GM13976 (cell line): Measurements from ENCODE around the gene UCHL3.
A peak's percentile ranks its signal among the peaks of the same experiment; 100 is the strongest.

Source experiments
- DNase-seq: peaks from one replicate; pipeline ENCODE4 v3.0.0; 2012; ENCODE audit warnings: low spot score
- in situ Hi-C: fragments of 300-500 bp; cut with MboI; formaldehyde crosslinking; loops from one replicate; pipeline ENCODE4 v1.12.0; 2022; ENCODE audit warnings: low sequenced_read_pairs, mixed read lengths, inconsistent platforms; ENCODE audit not compliant: unreplicated experiment
- TF ChIP-seq, protein P1 (sequence below): IDR thresholded peaks from 2 replicates; pipeline ENCODE4 v1.5.1; 2012; ENCODE audit warnings: borderline replicate concordance, mild to moderate bottlenecking; ENCODE audit not compliant: insufficient read depth; ENCODE audit errors: extremely low read depth, missing control alignments, control extremely low read depth

The UCHL3 gene

GRCh38 chr13:75643693-75644092 lies 94.1 kb downstream of the UCHL3 start:
- in situ Hi-C loops: no loop called here
- TF ChIP-seq, protein P1, sequence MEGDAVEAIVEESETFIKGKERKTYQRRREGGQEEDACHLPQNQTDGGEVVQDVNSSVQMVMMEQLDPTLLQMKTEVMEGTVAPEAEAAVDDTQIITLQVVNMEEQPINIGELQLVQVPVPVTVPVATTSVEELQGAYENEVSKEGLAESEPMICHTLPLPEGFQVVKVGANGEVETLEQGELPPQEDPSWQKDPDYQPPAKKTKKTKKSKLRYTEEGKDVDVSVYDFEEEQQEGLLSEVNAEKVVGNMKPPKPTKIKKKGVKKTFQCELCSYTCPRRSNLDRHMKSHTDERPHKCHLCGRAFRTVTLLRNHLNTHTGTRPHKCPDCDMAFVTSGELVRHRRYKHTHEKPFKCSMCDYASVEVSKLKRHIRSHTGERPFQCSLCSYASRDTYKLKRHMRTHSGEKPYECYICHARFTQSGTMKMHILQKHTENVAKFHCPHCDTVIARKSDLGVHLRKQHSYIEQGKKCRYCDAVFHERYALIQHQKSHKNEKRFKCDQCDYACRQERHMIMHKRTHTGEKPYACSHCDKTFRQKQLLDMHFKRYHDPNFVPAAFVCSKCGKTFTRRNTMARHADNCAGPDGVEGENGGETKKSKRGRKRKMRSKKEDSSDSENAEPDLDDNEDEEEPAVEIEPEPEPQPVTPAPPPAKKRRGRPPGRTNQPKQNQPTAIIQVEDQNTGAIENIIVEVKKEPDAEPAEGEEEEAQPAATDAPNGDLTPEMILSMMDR: no peak

DNA sequence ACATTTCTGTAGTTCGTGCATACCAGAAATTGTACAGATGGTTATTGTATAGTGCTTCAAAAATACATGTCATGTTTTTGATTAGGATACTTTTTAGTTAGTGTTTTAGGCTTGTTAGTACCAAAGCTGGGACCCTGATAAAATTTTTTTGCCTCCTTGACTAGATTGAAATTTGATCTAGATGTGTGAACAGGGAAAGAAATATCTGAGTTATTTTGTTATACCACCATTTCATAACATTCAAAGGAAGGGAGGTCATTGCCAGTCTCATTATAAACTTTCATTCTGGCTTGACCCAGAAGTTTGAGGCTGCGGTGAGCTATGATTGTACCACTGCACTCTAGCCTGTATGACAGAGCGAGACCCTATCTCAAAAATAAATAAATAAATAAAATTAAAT lies 95.5 kb downstream of the UCHL3 start:
- TF ChIP-seq, protein P1: no peak
- in situ Hi-C loops: no loop called here
- no peak for DNase-seq

More at GRCh38 chr13:75643693-75644092, 94.1 kb downstream of the UCHL3 start:
- DNase-seq: no peak

DNA sequence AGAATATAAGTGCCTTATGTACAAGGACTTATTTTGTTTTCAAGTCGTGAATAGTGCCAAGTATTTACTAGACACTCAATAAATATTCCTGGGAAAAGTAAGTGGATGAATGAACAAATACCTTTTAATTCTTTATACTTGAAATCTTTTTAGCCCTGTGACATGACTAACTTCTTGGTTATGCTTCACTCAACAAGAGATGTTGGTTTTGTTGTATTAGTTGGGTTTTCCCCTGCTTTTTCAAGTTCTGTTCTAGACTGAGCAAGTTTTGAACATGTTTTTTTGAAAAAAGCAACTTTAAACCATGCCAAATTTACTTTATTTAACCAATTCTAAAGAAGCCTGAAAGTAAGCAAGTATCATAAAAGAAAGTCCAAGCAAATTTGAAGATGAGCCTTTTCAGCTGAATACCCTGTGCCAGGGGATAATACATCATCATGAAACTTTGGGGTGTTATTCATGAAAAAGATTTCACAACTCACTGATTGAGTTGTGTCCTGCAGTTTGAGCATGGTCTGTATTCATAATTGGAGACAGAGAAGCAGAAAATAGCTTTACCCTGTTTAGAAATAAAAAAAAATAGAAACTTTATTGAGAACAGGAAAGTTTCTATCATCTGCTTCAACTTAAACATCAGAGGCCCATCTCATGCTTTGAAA lies 97.7 kb downstream of the UCHL3 start:
- DNase-seq: peak; percentile 38
- in situ Hi-C loops: no loop called here
- TF ChIP-seq, protein P1: no peak

- TF ChIP-seq, protein P1: no peak
- no peak for DNase-seq
- in situ Hi-C loops: no loop called here
These were observed 98.9 kb downstream of the UCHL3 start for GRCh38 chr13:75648446-75648845.

DNA sequence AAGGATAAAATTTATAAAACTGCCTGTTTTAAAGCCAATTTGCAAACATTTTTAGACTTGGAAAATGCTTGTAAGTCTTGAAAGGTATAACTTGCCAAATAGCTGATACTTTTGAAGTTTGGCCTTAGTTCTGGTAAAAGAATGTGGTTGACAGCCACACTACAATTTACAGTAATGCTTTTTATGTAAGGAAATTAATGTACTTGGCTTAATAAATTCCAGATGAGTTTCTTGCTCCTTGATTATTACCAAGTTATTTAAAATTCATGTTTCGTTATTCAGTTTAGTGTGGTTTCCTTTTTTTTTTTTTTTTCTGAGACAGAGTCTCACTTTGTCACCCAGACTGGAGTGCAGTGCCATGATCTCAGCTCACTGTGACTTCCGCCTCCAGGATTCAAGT lies 101.4 kb downstream of the UCHL3 start:
- no peak for DNase-seq
- TF ChIP-seq, protein P1: no peak
- in situ Hi-C loops: no loop called here

- in situ Hi-C loops: no loop called here
- TF ChIP-seq, protein P1: no peak
- DNase-seq: no peak
These were observed 103.1 kb downstream of the UCHL3 start for GRCh38 chr13:75652726-75653125.
